Right lobe of liver (tissue), 6 donors: ENCODE results near the gene LIN52. TPM values are rescaled to one million over a fixed set of nuclear protein-coding genes. Genes with fewer than 3 reads are reported as not detected.

Source experiments
- ATAC-seq, 4 donors: fragments of 200-7000 bp; cut with Tn5 transposase; one replicate each; pipeline ENCODE4 v1.9.1; 2020; ENCODE audit warnings: mild to moderate bottlenecking in 4 of 4, moderate library complexity in 4 of 4
- DNase-seq, 3 donors: peaks; one replicate each; pipeline ENCODE4 v3.0.0-alpha.2; 2020
- H3K27ac ChIP-seq, 3 donors: fragments of 200-600 bp; one replicate each; pipeline ENCODE4 v1.8.0; 2022
- H3K27me3 ChIP-seq, 2 donors: fragments of 200-600 bp; one replicate each; pipeline ENCODE4 v1.8.0; 2022
- H3K36me3 ChIP-seq, 4 donors: fragments of 200-600 bp; sonication (generic) in 1 of 4; one replicate each; pipeline versions ENCODE4 v1.5.1 to v1.8.0; 2017 to 2022; ENCODE audit warnings: control low read depth in 1 of 4
- H3K4me1 ChIP-seq, 4 donors: fragments of 200-600 bp; sonication (generic) in 1 of 4; one replicate each; pipeline versions ENCODE4 v1.5.1 to v1.8.0; 2017 to 2022; ENCODE audit warnings: control low read depth in 1 of 4
- H3K4me3 ChIP-seq, 3 donors: fragments of 200-600 bp; one replicate each; pipeline ENCODE4 v1.8.0; 2022
- H3K9me3 ChIP-seq, 4 donors: fragments of 200-600 bp; sonication (generic) in 1 of 4; one replicate each; pipeline versions ENCODE4 v1.5.1 to v1.8.0; 2017 to 2022; ENCODE audit warnings: control low read depth in 1 of 4
- CTCF ChIP-seq, 4 donors: fragments of 200-600 bp in 3 of 4; fragments of 450-650 bp in 1 of 4; IDR thresholded peaks; one replicate each; pipeline versions ENCODE4 v1.5.1 to v1.8.0; 2016 to 2022; ENCODE audit warnings: antibody characterized with exemption in 4 of 4, mild to moderate bottlenecking in 2 of 4
- POLR2A ChIP-seq: fragments of 450-650 bp; IDR thresholded peaks from one replicate; pipeline ENCODE4 v1.6.1; 2017; ENCODE audit warnings: antibody characterized with exemption, mild to moderate bottlenecking
- whole genome bisulfite sequencing: methylation state at CpG from one replicate; pipeline ENCODE4 v1.1.6; 2018; ENCODE audit warnings: low coverage, low lambda C conversion rate; ENCODE audit not compliant: insufficient coverage; ENCODE audit errors: missing lambda C conversion rate; 5-methylcytosine and 5-hydroxymethylcytosine counted together
- intact Hi-C, 2 donors: fragments of 100-400 bp; cut with DNase I; formaldehyde crosslinking; loops; one replicate each; pipeline versions ENCODE4 v1.11.2 to v1.14.1; 2022
- total RNA-seq, 6 experiments: library from RNA; depleted of rRNA in 2 of 6; stranded (reverse); fragments of >200 nt in 2 of 6; fragmentation: NEBNext Ultra II Directional in 3 of 6; extraction: Animal tissue kit (Norgen Biotek cat#: 25700) in 3 of 6; gene quantifications; one replicate each; pipeline versions ENCODE4 v1.1.0 to v1.2.4, GENCODE V29; 2016 to 2023
- donor health status: DM: no; HTN: yes; CAD: no.
- donor health status: DM: no; HTN: no; CAD: no.
- donor health status: DM: no; HTN: no; CAD: no.
- donor health status: DM: no; HTN: yes; CAD: no.
- donor health status: DM: no; HTN: yes; CAD: no.

LIN52 gene
- total RNA-seq, 6 experiments from 2014 or later: 2.3 to 59.5 (median 4.8) TPM

GRCh38 chr14:74203639-74204038 is 118.9 kb downstream of the LIN52 start:
- Histone ChIP-seq H3K27me3 (no peaks in the 10 kb centered on the region), H3K36me3 (peaks cover 0 to 8% (median 0%) of the 10 kb centered on the region in 4 donors), H3K4me3 (no peak overlapping the region), H3K9me3 (no peaks in the 10 kb centered on the region), H3K4me1 (peaks cover 0 to 3% (median 0%) of the 10 kb centered on the region in 4 donors), H3K27ac (no peak overlapping the region)
- no peak for DNase-seq
- intact Hi-C loops: no loop called here
- ATAC-seq: no peak
- 98% methylated on average over 7 of the region's 8 CpGs for WGBS
- TF ChIP-seq POLR2A: no peak

GRCh38 chr14:74204491-74204890 is 119.7 kb downstream of the LIN52 start:
- TF ChIP-seq POLR2A: no peak
- TF ChIP-seq CTCF (IDR thresholded peaks at IDR 0.05): no peak
- Histone ChIP-seq H3K9me3 (no peaks in the 10 kb centered on the region), H3K36me3 (peaks cover 0 to 3% (median 0%) of the 10 kb centered on the region in 4 donors), H3K27ac (no peak overlapping the region), H3K27me3 (no peaks in the 10 kb centered on the region), H3K4me1 (peaks cover 0 to 3% (median 0%) of the 10 kb centered on the region in 4 donors), H3K4me3 (no peak overlapping the region)
- no peak for DNase-seq
- intact Hi-C loops: no loop called here
- 98% methylated on average over 6 of the region's 6 CpGs for WGBS
- ATAC-seq: no peak

- TF ChIP-seq POLR2A: no peak
- TF ChIP-seq CTCF (IDR thresholded peaks at IDR 0.05): no peak
- Histone ChIP-seq H3K9me3 (no peaks in the 10 kb centered on the region), H3K36me3 (no peaks in the 10 kb centered on the region), H3K27me3 (no peaks in the 10 kb centered on the region), H3K27ac (no peak overlapping the region), H3K4me1 (peaks cover 0 to 3% (median 0%) of the 10 kb centered on the region in 4 donors), H3K4me3 (no peak overlapping the region)
- no CpG with 5 or more reads among the region's 1 CpG for WGBS
- intact Hi-C loops: no loop called here
- peak in 1 of 4 donors; percentile 58 for ATAC-seq
- no peak for DNase-seq
These were observed 121.1 kb downstream of the LIN52 start for GRCh38 chr14:74205882-74206281.

- TF ChIP-seq POLR2A (no peak), CTCF (IDR thresholded peaks at IDR 0.05) (no peak)
- 80% methylated on average over 3 of the region's 3 CpGs for WGBS
- H3K27ac ChIP-seq: no peak overlapping the region
- no peaks in the 10 kb centered on the region for H3K27me3 ChIP-seq
- intact Hi-C loops: no loop called here
- DNase-seq: no peak
- ATAC-seq: no peak
- no peaks in the 10 kb centered on the region for H3K36me3 ChIP-seq
- no peak overlapping the region for H3K4me3 ChIP-seq
- peaks cover 0 to 3% (median 0%) of the 10 kb centered on the region in 4 donors for H3K4me1 ChIP-seq
- H3K9me3 ChIP-seq: no peaks in the 10 kb centered on the region
These were observed 123.2 kb downstream of the LIN52 start for GRCh38 chr14:74207943-74208342.

GRCh38 chr14:74208642-74209041 is 123.9 kb downstream of the LIN52 start:
- peaks cover 0 to 3% (median 0%) of the 10 kb centered on the region in 4 donors for H3K4me1 ChIP-seq
- no peak overlapping the region for H3K27ac ChIP-seq
- no peaks in the 10 kb centered on the region for H3K9me3 ChIP-seq
- 56% methylated on average over 5 of the region's 8 CpGs for WGBS
- intact Hi-C loops: no loop called here
- no peak for DNase-seq
- no peaks in the 10 kb centered on the region for H3K27me3 ChIP-seq
- no peaks in the 10 kb centered on the region for H3K36me3 ChIP-seq
- TF ChIP-seq POLR2A (no peak), CTCF (IDR thresholded peaks at IDR 0.05) (no peak)
- H3K4me3 ChIP-seq: no peak overlapping the region
- no peak for ATAC-seq
